H1 (cell line): ENCODE data around the gene AOAH. TPM values are rescaled to one million over a fixed set of nuclear protein-coding genes. Genes with fewer than 3 reads are reported as not detected.

Source experiments
- PHF8 ChIP-seq: fragments of 200-600 bp; sonication (generic); conservative IDR thresholded peaks from 2 replicates; pipeline ENCODE4 v1.7.1; 2012; ENCODE audit warnings: low read depth, mild to moderate bottlenecking, inconsistent platforms, low read length, moderate library complexity
- polyA plus RNA-seq, 7 experiments: library from polyadenylated mRNA; depleted of rRNA in 3 of 7; stranded (reverse) in 5 of 7; unstranded in 2 of 7; fragments of >200 nt in 5 of 7; fragments of 200-250 nt in 2 of 7; gene quantifications; 1 replicate in 5 of 7; 2 replicates in 1 of 7; 4 replicates in 1 of 7; pipeline versions ENCODE4 v1.2.1 to v1.2.3, GENCODE V29; 2011 to 2013; ENCODE audit warnings: missing spikeins in 2 of 7, mixed read lengths in 2 of 7
- total RNA-seq: library from RNA; stranded (reverse); fragmentation: NEBNext Ultra II Directional; extraction: Animal tissue kit (Norgen Biotek cat#: 25700); gene quantifications from 2 replicates; pipeline ENCODE4 v1.2.1, GENCODE V29; 2021
- TF ChIP-seq, protein P1 (sequence below): IDR thresholded peaks from 2 replicates; pipeline ENCODE4 v1.6.1; 2011; ENCODE audit warnings: low read length, improper control_type of control experiment

Gene AOAH
- total and polyA plus RNA-seq, 2 of the 8 experiments (the other 6 are each of a cell fraction or from before 2014, with no cell fraction given) = 0.08 TPM; not detected in 1

- TF ChIP-seq, protein P1, sequence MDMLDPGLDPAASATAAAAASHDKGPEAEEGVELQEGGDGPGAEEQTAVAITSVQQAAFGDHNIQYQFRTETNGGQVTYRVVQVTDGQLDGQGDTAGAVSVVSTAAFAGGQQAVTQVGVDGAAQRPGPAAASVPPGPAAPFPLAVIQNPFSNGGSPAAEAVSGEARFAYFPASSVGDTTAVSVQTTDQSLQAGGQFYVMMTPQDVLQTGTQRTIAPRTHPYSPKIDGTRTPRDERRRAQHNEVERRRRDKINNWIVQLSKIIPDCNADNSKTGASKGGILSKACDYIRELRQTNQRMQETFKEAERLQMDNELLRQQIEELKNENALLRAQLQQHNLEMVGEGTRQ = no peak
- no peak for TF ChIP-seq PHF8
Measured at GRCh38 chr7:36762394-36762793, 38.1 kb upstream of the AOAH start (continued).
